Central memory CD8-positive, alpha-beta T cell (primary cell): Measurements from ENCODE around the gene GNAO1.
A peak's percentile ranks its signal among the peaks of the same experiment; 100 is the strongest.

Experiments used
- ATAC-seq: fragments of 150-1000 bp; cut with Tn5 transposase; replicated peaks from 2 replicates; pipeline ENCODE4 v1.10.0; 2022; ENCODE audit warnings: mild to moderate bottlenecking, moderate FRiP score, moderate number of reproducible peaks; ENCODE audit not compliant: poor library complexity, severe bottlenecking; ENCODE audit errors: extremely low read depth
- DNase-seq, 2 donors: peaks; one replicate each; pipeline ENCODE4 v3.0.0; 2021; ENCODE audit warnings: low spot score in 2 of 2
- H3K27ac Mint-ChIP-seq: one replicate; pipeline ENCODE4 v1.8.0; 2022; ENCODE audit warnings: low read depth, mild to moderate bottlenecking, moderate library complexity, mixed read lengths
- H3K27me3 Mint-ChIP-seq: one replicate; pipeline ENCODE4 v1.8.0; 2022; ENCODE audit warnings: mixed read lengths
- H3K36me3 Mint-ChIP-seq: one replicate; pipeline ENCODE4 v1.8.0; 2022; ENCODE audit warnings: mild to moderate bottlenecking, moderate library complexity, mixed read lengths; ENCODE audit not compliant: insufficient read depth
- H3K4me1 Mint-ChIP-seq: one replicate; pipeline ENCODE4 v1.8.0; 2022; ENCODE audit warnings: mixed read lengths
- H3K4me3 Mint-ChIP-seq: one replicate; pipeline ENCODE4 v1.8.0; 2022; ENCODE audit warnings: mild to moderate bottlenecking, moderate library complexity, mixed read lengths
- H3K9me3 Mint-ChIP-seq: one replicate; pipeline ENCODE4 v1.8.0; 2022; ENCODE audit warnings: mixed read lengths

Gene GNAO1

DNA sequence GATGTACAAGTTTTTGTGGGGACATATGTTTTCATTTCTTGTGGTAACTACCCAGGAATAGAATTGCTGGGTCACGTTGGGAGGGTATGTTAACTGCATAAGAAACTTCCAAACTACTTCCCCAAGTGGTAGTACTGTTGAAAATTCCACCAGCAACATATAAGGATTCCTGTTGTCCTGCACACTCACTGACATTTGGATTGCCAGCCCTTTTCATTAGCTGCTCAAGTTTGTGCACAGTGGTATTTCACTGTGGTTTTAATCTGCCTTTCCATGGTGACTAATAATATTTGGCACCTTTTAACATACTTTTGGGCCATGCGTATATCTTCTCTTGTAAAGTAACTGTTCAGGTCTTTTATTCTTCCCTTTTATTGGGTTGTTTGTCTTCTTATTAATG is 103.3 kb downstream of the GNAO1 start:
- Mint-ChIP-seq H3K4me3 (no peak overlapping the region), H3K36me3 (no peaks in the 10 kb centered on the region), H3K27ac (no peak overlapping the region), H3K27me3 (no peaks in the 10 kb centered on the region), H3K4me1 (peaks cover 29% of the 10 kb centered on the region), H3K9me3 (no peaks in the 10 kb centered on the region)
- no peak for DNase-seq
- ATAC-seq = no peak

DNA sequence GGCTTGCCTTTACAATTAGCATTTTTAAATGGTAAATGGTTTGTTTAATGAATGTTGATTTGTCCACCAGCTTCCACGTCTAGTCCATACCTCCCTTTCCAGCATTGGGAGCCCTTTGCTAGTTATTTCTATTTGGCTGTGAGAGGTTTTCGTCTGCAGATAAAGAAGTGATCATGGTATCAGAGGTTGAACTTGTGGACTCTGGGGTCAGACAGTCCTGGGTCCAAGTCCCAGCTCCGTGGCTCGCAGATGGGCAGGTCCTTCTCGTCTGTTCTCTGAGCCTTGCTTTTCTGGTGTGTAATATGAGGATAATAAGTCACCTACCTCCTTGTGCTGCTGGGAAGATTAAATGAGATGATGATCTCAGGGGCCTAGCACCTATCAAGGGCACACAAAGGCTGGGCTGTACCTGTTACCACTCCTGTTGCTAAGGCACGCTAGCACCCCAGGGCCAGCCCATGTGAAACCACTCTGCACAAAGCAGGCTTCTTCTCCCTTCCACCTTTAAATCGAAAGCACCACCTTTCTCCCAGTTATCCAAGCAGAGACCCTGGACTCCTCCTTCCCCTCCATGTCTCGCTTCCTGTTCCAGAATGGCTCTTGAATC is 103.9 kb downstream of the GNAO1 start:
- Mint-ChIP-seq H3K27me3 (no peaks in the 10 kb centered on the region), H3K4me1 (peaks cover 28% of the 10 kb centered on the region), H3K27ac (no peak overlapping the region), H3K4me3 (no peak overlapping the region), H3K36me3 (no peaks in the 10 kb centered on the region), H3K9me3 (no peaks in the 10 kb centered on the region)
- ATAC-seq (no peak), DNase-seq (no peak)

- Mint-ChIP-seq H3K4me3 (no peak overlapping the region), H3K27me3 (no peaks in the 10 kb centered on the region), H3K27ac (no peak overlapping the region), H3K4me1 (peaks cover 27% of the 10 kb centered on the region), H3K36me3 (no peaks in the 10 kb centered on the region), H3K9me3 (no peaks in the 10 kb centered on the region)
- ATAC-seq (no peak), DNase-seq (no peak)
These were observed 104.6 kb downstream of the GNAO1 start for GRCh38 chr16:56295739-56296527.

DNA sequence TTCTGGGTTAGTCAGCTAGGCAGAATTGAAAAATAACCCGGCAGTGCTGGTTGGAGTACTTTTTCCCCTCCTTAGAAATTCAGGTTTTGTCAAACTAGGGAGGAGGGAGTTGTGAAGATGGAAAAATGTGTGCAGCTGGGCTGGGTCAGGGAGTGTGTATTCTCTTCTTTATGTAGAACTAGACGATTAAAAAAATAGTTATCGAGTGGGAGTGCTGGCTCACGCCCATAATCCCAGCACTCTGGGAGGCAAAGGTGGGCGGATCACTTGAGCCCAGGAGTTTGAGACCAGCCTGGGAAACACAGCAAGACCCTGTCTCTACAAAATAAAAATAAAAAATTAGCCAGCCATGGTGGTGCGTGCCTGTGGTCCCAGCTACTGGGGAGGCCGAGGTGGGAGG is 106.4 kb downstream of the GNAO1 start:
- H3K4me1 Mint-ChIP-seq = peaks cover 27% of the 10 kb centered on the region
- ATAC-seq (no peak), DNase-seq (no peak)
- H3K27me3 Mint-ChIP-seq = no peaks in the 10 kb centered on the region
- no peak overlapping the region for H3K27ac Mint-ChIP-seq
- no peaks in the 10 kb centered on the region for H3K36me3 Mint-ChIP-seq
- no peaks in the 10 kb centered on the region for H3K9me3 Mint-ChIP-seq
- H3K4me3 Mint-ChIP-seq = no peak overlapping the region

DNA sequence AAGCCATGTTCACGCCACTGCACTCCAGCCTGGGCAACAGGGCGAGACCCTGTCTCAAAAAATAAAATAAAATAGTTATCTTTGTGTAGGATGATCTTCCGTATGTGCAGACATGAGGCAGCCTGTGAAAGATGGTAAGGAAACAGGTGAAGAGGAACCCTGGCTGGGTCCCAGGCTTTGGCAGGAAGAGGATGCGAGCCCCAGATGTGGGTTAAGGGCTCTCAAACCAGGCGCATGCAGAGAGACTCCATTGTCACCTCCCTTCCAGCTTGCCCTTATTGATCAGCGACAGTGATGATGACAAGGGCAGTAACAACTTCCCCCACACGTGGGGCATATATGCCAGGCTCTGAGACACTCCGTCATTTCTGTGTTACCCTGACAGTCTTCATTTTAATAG is 106.8 kb downstream of the GNAO1 start:
- H3K27ac Mint-ChIP-seq = no peak overlapping the region
- no peaks in the 10 kb centered on the region for H3K9me3 Mint-ChIP-seq
- no peaks in the 10 kb centered on the region for H3K27me3 Mint-ChIP-seq
- H3K4me1 Mint-ChIP-seq = peaks cover 27% of the 10 kb centered on the region
- ATAC-seq (no peak), DNase-seq (no peak)
- H3K36me3 Mint-ChIP-seq = no peaks in the 10 kb centered on the region
- no peak overlapping the region for H3K4me3 Mint-ChIP-seq

DNA sequence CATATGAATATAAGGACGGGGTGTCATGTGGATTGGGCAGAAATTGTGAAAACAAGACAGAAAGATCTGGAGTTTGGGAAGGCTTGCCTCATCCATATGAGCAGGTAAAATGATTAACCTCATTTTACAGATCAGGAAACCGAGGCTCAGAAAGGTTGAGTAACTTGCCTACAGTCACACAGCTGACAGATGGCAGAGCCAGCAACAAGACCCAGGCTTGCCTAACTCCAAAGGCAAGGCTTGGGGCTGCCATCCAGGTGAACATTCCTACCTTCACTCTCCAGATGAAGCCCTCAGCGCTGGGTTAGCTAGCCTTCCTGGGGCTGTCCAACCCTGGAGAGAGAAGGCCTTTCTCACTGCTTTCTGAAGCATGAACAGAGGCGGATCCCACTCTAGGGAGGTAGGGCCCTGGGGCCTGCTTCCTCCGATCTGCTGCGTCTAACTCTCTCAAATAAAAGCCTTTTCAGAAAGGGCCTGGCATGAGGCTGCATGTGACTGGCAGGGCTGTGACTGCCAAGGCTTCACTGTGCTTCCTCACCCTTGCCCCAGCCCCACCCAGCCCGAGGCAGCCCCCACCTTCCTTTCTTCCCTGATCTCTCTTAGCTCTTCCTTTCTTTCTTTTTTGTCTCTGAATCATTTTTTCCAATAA is 107.8 kb downstream of the GNAO1 start:
- H3K4me3 Mint-ChIP-seq = no peak overlapping the region
- H3K27me3 Mint-ChIP-seq = no peaks in the 10 kb centered on the region
- no peaks in the 10 kb centered on the region for H3K36me3 Mint-ChIP-seq
- peak overlapping the region; percentile 62 for H3K27ac Mint-ChIP-seq
- ATAC-seq (no peak), DNase-seq (no peak)
- H3K9me3 Mint-ChIP-seq = no peaks in the 10 kb centered on the region
- peaks cover 27% of the 10 kb centered on the region for H3K4me1 Mint-ChIP-seq

GRCh38 chr16:56300242-56300623 is 108.9 kb downstream of the GNAO1 start:
- DNase-seq (no peak), ATAC-seq (no peak)
- Mint-ChIP-seq H3K27ac (peak overlapping the region; percentile 33), H3K27me3 (no peaks in the 10 kb centered on the region), H3K9me3 (no peaks in the 10 kb centered on the region), H3K4me3 (no peak overlapping the region), H3K4me1 (peaks cover 15% of the 10 kb centered on the region), H3K36me3 (no peaks in the 10 kb centered on the region)

GRCh38 chr16:56300891-56301850 is 109.9 kb downstream of the GNAO1 start:
- DNase-seq = no peak
- no peak overlapping the region for H3K4me3 Mint-ChIP-seq
- H3K27ac Mint-ChIP-seq = no peak overlapping the region
- H3K27me3 Mint-ChIP-seq = no peaks in the 10 kb centered on the region
- no peaks in the 10 kb centered on the region for H3K36me3 Mint-ChIP-seq
- ATAC-seq = no peak
- peaks cover 9% of the 10 kb centered on the region for H3K4me1 Mint-ChIP-seq
- H3K9me3 Mint-ChIP-seq = no peaks in the 10 kb centered on the region

DNA sequence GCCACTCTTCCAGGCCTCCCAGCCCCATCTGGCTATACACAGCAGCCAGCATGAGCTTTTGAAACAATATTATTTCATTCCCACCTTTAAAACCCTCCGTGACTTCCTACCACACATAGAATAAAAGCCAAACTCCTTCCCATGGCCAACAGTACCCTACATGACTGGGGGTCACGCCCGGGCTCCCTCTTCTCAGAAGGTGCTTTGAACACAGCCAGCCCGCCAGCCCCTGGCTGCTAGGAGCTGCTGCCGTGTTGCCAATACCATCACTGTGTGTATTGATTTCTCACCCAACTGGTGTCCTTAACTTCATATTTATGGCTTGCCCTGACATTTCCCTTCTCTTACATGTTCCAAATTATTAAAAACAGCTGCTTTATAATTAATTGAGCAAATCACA is 111.2 kb downstream of the GNAO1 start:
- no peak overlapping the region for H3K4me3 Mint-ChIP-seq
- H3K27me3 Mint-ChIP-seq = no peaks in the 10 kb centered on the region
- no peaks in the 10 kb centered on the region for H3K36me3 Mint-ChIP-seq
- DNase-seq (no peak), ATAC-seq (no peak)
- peak overlapping the region; percentile 33 for H3K27ac Mint-ChIP-seq
- no peaks in the 10 kb centered on the region for H3K9me3 Mint-ChIP-seq
- H3K4me1 Mint-ChIP-seq = peaks cover 12% of the 10 kb centered on the region

GRCh38 chr16:56303066-56303715 is 111.9 kb downstream of the GNAO1 start:
- Mint-ChIP-seq H3K4me3 (no peak overlapping the region), H3K4me1 (peaks cover 15% of the 10 kb centered on the region), H3K36me3 (no peaks in the 10 kb centered on the region), H3K27ac (no peak overlapping the region), H3K9me3 (no peaks in the 10 kb centered on the region), H3K27me3 (no peaks in the 10 kb centered on the region)
- no peak for ATAC-seq
- DNase-seq = no peak

GRCh38 chr16:56303880-56304279 is 112.6 kb downstream of the GNAO1 start:
- Mint-ChIP-seq H3K27ac (no peak overlapping the region), H3K36me3 (no peaks in the 10 kb centered on the region), H3K4me1 (peaks cover 15% of the 10 kb centered on the region), H3K9me3 (no peaks in the 10 kb centered on the region), H3K27me3 (no peaks in the 10 kb centered on the region), H3K4me3 (no peak overlapping the region)
- DNase-seq (no peak), ATAC-seq (no peak)
